Measurements from ENCODE around the gene MOCOS.

The MOCOS gene

DNA sequence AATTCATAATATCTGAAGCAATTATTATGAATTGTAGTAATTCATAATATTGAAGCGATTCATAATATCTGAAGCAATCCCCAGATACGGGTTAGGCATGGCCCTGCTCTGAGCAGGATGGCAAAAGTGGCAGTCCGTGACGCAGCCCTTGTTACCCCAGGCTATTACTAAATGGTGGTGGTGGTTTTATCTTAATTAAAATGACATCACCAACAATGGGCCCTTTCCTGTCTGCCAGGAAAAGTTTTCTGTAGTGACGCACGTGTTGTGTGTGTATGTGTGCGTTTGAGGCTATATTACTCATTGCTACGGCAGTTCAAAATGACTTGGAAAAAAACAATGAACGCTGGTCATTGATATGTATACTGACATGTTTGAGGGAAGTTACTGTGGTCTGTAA, 10.6 kb upstream of the MOCOS start:
- Histone ChIP-seq H3K36me3 (ENCODE audit: control insufficient read depth in 2 of 2, insufficient read depth in 2 of 2, low read length in 2 of 2) (peaks cover 19 to 28% of the 10 kb centered on the region in 2 donors), H3K9me3 (ENCODE audit: control insufficient read depth in 2 of 2, low read length in 2 of 2) (no peaks in the 10 kb centered on the region), H3K27me3 (ENCODE audit: control insufficient read depth in 1 of 2, insufficient read depth in 2 of 2, low read length in 2 of 2) (no peaks in the 10 kb centered on the region), H3K27ac (ENCODE audit: low read length) (no peak overlapping the region), H3K9ac (ENCODE audit: low read length in 2 of 2) (no peak overlapping the region), H3K4me1 (ENCODE audit: control insufficient read depth, insufficient read depth, low read length) (peaks cover 4% of the 10 kb centered on the region), H3K4me3 (ENCODE audit: low read length in 2 of 2) (no peak overlapping the region)

DNA sequence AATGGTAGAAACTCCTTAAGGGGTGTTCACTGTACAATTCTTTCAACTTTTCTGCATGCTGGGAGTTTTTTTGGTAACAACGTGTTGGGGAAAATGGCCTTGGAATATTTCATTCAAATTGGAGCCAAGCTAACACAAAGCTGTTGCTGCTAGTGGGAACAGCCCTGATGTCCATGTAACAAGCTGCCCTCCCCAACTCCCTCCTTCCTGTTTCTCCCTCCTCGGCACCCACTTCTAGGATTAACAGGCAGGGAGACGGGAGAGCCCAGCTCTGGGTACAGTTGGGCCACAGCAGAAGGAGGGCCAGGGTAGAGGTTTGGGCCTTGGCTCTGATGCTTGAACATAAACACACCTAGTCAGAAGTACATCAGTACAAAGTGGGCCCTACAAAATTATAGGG, 9.4 kb upstream of the MOCOS start:
- no peaks in the 10 kb centered on the region for H3K27me3 ChIP-seq (ENCODE audit: control insufficient read depth in 1 of 2, insufficient read depth in 2 of 2, low read length in 2 of 2)
- H3K4me1 ChIP-seq (ENCODE audit: control insufficient read depth, insufficient read depth, low read length) = peaks cover 4% of the 10 kb centered on the region
- no peak overlapping the region for H3K4me3 ChIP-seq (ENCODE audit: low read length in 2 of 2)
- no peak overlapping the region for H3K9ac ChIP-seq (ENCODE audit: low read length in 2 of 2)
- no peak overlapping the region for H3K27ac ChIP-seq (ENCODE audit: low read length)
- peaks cover 19 to 24% of the 10 kb centered on the region in 2 donors for H3K36me3 ChIP-seq (ENCODE audit: control insufficient read depth in 2 of 2, insufficient read depth in 2 of 2, low read length in 2 of 2)
- no peaks in the 10 kb centered on the region for H3K9me3 ChIP-seq (ENCODE audit: control insufficient read depth in 2 of 2, low read length in 2 of 2)

DNA sequence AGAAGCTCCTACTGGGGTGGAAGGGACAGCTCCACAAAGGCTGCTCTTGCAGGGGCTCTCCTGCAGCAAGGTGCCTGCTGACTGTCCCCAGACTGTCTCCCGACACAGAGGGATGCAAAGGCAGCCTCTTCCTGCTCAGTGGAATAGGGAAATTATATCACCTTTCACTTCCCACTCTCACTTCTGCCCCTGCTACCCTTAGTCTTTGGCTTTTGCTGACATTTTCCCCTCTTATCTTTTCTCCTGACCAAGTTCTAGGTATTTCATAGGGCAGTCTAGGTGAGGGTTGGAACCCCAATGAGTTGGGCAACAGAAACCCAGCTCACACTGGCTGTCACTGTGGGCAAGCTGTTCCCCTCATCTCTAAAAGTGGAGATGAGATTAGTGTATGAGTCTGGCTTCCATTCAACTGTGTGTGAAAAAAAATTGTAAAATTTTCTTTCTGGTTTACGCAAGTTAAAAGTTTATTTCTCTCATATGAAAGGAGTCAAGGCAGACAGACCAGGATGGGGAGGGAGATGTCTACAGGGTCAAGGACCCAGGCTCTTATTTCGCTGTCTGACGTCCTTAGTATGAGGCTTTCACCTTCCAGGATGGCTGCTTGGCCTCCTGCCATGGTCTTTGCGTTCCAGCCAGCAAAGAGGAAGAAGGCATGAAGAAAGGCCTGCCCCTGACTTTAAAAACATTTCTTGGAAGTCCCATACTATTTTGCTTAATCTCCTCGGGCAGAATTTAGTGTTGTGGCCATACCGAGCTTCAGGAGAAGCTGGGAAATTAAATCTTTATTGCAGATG, 7.5 kb upstream of the MOCOS start:
- H3K9me3 ChIP-seq (ENCODE audit: control insufficient read depth in 2 of 2, low read length in 2 of 2) = no peaks in the 10 kb centered on the region
- peaks cover 16 to 18% of the 10 kb centered on the region in 2 donors for H3K36me3 ChIP-seq (ENCODE audit: control insufficient read depth in 2 of 2, insufficient read depth in 2 of 2, low read length in 2 of 2)
- peak overlapping the region; percentile 37 for H3K27ac ChIP-seq (ENCODE audit: low read length)

DNA sequence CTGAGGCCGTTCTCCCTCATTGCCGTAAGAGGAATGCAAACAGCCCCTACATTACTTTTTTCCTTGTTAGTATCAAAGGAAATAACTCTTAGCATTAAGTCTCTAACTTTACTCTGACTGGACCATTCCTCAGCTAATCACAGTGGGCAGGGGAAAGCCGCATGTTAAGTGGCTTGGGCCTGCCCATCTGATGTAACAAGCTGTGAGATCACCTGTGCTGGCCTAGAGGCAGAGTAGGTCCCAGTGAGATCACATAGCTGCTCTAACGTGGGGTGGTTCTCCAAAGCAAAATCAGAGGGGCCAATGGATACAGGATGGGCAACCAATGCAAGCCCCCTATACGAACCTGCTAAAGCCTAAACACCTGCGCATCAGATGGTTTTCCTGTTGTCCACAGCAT, 5.9 kb upstream of the MOCOS start:
- H3K9ac ChIP-seq (ENCODE audit: low read length in 2 of 2) = no peak overlapping the region
- H3K36me3 ChIP-seq (ENCODE audit: control insufficient read depth in 2 of 2, insufficient read depth in 2 of 2, low read length in 2 of 2) = peaks cover 5 to 8% of the 10 kb centered on the region in 2 donors
- H3K27ac ChIP-seq (ENCODE audit: low read length) = no peak overlapping the region
- H3K27me3 ChIP-seq (ENCODE audit: control insufficient read depth in 1 of 2, insufficient read depth in 2 of 2, low read length in 2 of 2) = peaks cover 0 to 2% of the 10 kb centered on the region in 2 donors
- no peaks in the 10 kb centered on the region for H3K9me3 ChIP-seq (ENCODE audit: control insufficient read depth in 2 of 2, low read length in 2 of 2)
- peaks cover 7% of the 10 kb centered on the region for H3K4me1 ChIP-seq (ENCODE audit: control insufficient read depth, insufficient read depth, low read length)
- H3K4me3 ChIP-seq (ENCODE audit: low read length in 2 of 2) = no peak overlapping the region

More for the DNA sequence above, 7.5 kb upstream of the MOCOS start:
- peaks cover 4% of the 10 kb centered on the region for H3K4me1 ChIP-seq (ENCODE audit: control insufficient read depth, insufficient read depth, low read length)
- no peaks in the 10 kb centered on the region for H3K27me3 ChIP-seq (ENCODE audit: control insufficient read depth in 1 of 2, insufficient read depth in 2 of 2, low read length in 2 of 2)
- H3K4me3 ChIP-seq (ENCODE audit: low read length in 2 of 2) = no peak overlapping the region
- peak overlapping the region; percentile 1 to 36 for H3K9ac ChIP-seq (ENCODE audit: low read length in 2 of 2)

DNA sequence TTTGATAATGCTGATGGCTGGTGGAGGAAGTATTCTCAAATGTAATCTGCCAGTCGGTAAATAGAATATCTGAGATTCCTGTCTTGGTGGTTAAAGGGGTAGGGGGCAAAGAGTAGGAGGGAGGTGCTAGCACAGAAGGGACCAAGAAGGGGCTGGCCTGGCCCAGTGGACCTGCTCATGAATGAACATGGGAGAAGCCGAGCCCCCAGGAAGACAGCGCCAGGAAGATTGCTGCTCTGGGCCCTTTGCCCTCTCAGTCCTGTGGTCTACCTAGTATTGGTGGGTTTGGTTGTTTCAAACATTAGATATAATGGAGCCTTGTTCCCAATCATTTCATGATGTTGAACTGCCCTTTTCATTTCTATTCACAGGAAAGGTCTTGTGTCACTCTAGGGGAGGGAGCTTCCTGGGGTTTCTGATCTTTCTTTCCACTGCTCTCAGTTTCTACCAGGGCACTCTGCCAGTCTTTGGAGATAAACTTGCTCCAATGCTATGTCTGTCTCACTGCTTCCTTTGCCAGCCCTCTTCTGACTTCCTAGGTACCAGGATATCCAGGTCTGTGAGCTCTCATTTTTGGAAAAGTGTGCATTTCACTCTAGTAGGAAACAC, 5.3 kb upstream of the MOCOS start:
- Histone ChIP-seq H3K9me3 (ENCODE audit: control insufficient read depth in 2 of 2, low read length in 2 of 2) (no peaks in the 10 kb centered on the region), H3K4me3 (ENCODE audit: low read length in 2 of 2) (no peak overlapping the region), H3K9ac (ENCODE audit: low read length in 2 of 2) (no peak overlapping the region), H3K4me1 (ENCODE audit: control insufficient read depth, insufficient read depth, low read length) (peaks cover 10% of the 10 kb centered on the region), H3K27me3 (ENCODE audit: control insufficient read depth in 1 of 2, insufficient read depth in 2 of 2, low read length in 2 of 2) (peaks cover 0 to 2% of the 10 kb centered on the region in 2 donors), H3K36me3 (ENCODE audit: control insufficient read depth in 2 of 2, insufficient read depth in 2 of 2, low read length in 2 of 2) (peaks cover 3 to 4% of the 10 kb centered on the region in 2 donors), H3K27ac (ENCODE audit: low read length) (no peak overlapping the region)

DNA sequence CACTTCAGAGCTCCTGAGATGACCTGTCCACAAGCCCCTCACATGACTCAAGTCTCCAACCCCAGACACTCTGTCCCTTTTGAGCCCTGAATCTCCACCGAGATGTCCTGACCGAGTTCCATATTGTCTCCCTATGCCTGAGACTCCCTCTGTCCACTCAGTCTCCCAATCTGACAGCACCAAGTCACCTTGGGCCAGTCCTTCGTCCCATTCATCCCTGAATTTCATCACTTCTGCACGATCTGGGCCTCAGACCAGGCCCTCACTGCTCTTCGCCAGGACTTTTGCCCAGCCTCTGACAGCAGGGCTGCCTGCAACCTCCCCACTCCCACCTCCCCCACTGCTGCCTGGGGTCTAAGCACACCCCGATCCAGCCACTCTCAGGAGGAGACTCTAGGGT, 4.3 kb upstream of the MOCOS start:
- H3K27ac ChIP-seq (ENCODE audit: low read length) = no peak overlapping the region
- no peak overlapping the region for H3K9ac ChIP-seq (ENCODE audit: low read length in 2 of 2)
- no peak overlapping the region for H3K4me3 ChIP-seq (ENCODE audit: low read length in 2 of 2)
- no peaks in the 10 kb centered on the region for H3K9me3 ChIP-seq (ENCODE audit: control insufficient read depth in 2 of 2, low read length in 2 of 2)
- H3K36me3 ChIP-seq (ENCODE audit: control insufficient read depth in 2 of 2, insufficient read depth in 2 of 2, low read length in 2 of 2) = no peaks in the 10 kb centered on the region
- peaks cover 14% of the 10 kb centered on the region for H3K4me1 ChIP-seq (ENCODE audit: control insufficient read depth, insufficient read depth, low read length)
- H3K27me3 ChIP-seq (ENCODE audit: control insufficient read depth in 1 of 2, insufficient read depth in 2 of 2, low read length in 2 of 2) = peaks cover 0 to 4% of the 10 kb centered on the region in 2 donors

DNA sequence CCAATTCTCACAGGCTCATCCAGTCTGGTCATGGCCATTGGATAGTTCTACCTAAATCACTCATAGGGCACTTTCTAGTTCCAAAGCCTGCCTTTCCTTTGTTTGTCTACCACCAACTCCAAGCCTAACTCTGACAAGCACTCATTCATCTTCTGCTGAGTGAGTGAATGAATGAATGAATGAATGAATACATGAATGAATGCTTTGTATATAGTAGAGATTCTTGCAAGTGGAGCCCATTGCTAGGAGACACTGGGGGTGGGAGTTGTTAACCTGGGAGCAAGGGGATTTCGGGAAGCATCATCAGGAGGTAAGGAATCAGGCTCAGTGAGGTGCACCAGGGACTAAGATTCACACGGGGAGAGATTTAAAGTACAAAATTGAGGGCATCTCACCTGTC, 3.3 kb upstream of the MOCOS start:
- no peaks in the 10 kb centered on the region for H3K9me3 ChIP-seq (ENCODE audit: control insufficient read depth in 2 of 2, low read length in 2 of 2)
- no peaks in the 10 kb centered on the region for H3K36me3 ChIP-seq (ENCODE audit: control insufficient read depth in 2 of 2, insufficient read depth in 2 of 2, low read length in 2 of 2)
- no peak overlapping the region for H3K9ac ChIP-seq (ENCODE audit: low read length in 2 of 2)
- H3K27me3 ChIP-seq (ENCODE audit: control insufficient read depth in 1 of 2, insufficient read depth in 2 of 2, low read length in 2 of 2) = peaks cover 0 to 6% of the 10 kb centered on the region in 2 donors
- H3K27ac ChIP-seq (ENCODE audit: low read length) = no peak overlapping the region
- no peak overlapping the region for H3K4me3 ChIP-seq (ENCODE audit: low read length in 2 of 2)
- H3K4me1 ChIP-seq (ENCODE audit: control insufficient read depth, insufficient read depth, low read length) = peaks cover 14% of the 10 kb centered on the region

DNA sequence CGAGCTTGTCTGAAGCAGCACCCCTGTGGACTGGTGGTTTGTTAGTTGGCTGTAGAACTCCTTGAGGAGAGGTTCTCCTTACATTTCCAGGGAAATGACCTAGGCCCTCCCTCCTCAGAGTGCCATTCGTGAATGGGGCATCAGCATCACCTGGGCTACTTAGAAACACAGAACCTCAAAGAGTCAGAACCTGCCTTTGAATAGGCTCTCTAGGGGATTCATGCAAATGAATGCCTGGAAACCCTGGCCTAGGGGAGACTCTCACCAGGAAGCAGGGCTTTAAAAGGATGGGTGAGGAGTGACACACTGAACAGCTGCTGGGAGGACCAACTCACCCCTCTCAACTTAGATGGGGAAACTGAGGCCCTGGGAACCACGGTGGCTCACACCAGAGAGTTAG, 2.1 kb upstream of the MOCOS start:
- H3K9ac ChIP-seq (ENCODE audit: low read length in 2 of 2) = no peak overlapping the region
- no peak overlapping the region for H3K27ac ChIP-seq (ENCODE audit: low read length)
- peaks cover 10% of the 10 kb centered on the region for H3K4me1 ChIP-seq (ENCODE audit: control insufficient read depth, insufficient read depth, low read length)
- H3K36me3 ChIP-seq (ENCODE audit: control insufficient read depth in 2 of 2, insufficient read depth in 2 of 2, low read length in 2 of 2) = no peaks in the 10 kb centered on the region
- peaks cover 0 to 6% of the 10 kb centered on the region in 2 donors for H3K27me3 ChIP-seq (ENCODE audit: control insufficient read depth in 1 of 2, insufficient read depth in 2 of 2, low read length in 2 of 2)
- no peaks in the 10 kb centered on the region for H3K9me3 ChIP-seq (ENCODE audit: control insufficient read depth in 2 of 2, low read length in 2 of 2)
- no peak overlapping the region for H3K4me3 ChIP-seq (ENCODE audit: low read length in 2 of 2)

DNA sequence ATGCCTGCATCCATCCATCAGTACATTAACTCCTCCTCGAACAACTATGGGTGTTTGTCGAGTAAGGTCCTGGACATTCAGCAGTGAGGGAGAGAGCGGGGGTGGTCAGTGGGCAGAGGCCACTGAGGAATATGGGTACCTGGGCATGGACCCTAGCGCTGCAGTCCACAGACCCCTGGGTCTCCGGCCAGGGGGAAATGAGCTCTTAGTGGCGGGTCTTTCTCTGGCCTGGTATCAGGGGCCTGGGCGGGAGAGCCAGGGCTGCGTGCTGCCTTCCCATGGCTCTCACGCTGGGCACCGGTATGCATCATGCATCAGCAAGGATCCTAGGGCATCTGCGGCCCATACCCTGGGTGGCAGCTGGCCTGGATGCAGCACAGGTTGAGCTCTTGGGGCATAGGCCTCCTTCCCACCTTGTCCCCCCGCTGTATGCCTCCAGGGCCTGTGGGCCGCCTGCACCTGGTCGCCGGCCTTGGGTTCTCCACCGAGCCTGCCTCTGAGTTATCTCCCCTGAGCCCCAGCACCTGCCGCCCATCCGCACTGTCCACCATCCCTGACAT, 1.3 kb upstream of the MOCOS start:
- H3K27ac ChIP-seq (ENCODE audit: low read length) = no peak overlapping the region
- H3K27me3 ChIP-seq (ENCODE audit: control insufficient read depth in 1 of 2, insufficient read depth in 2 of 2, low read length in 2 of 2) = peaks cover 0 to 6% of the 10 kb centered on the region in 2 donors
- H3K9ac ChIP-seq (ENCODE audit: low read length in 2 of 2) = no peak overlapping the region
- H3K9me3 ChIP-seq (ENCODE audit: control insufficient read depth in 2 of 2, low read length in 2 of 2) = no peaks in the 10 kb centered on the region
- no peaks in the 10 kb centered on the region for H3K36me3 ChIP-seq (ENCODE audit: control insufficient read depth in 2 of 2, insufficient read depth in 2 of 2, low read length in 2 of 2)
- no peak overlapping the region for H3K4me3 ChIP-seq (ENCODE audit: low read length in 2 of 2)
- H3K4me1 ChIP-seq (ENCODE audit: control insufficient read depth, insufficient read depth, low read length) = peaks cover 10% of the 10 kb centered on the region

DNA sequence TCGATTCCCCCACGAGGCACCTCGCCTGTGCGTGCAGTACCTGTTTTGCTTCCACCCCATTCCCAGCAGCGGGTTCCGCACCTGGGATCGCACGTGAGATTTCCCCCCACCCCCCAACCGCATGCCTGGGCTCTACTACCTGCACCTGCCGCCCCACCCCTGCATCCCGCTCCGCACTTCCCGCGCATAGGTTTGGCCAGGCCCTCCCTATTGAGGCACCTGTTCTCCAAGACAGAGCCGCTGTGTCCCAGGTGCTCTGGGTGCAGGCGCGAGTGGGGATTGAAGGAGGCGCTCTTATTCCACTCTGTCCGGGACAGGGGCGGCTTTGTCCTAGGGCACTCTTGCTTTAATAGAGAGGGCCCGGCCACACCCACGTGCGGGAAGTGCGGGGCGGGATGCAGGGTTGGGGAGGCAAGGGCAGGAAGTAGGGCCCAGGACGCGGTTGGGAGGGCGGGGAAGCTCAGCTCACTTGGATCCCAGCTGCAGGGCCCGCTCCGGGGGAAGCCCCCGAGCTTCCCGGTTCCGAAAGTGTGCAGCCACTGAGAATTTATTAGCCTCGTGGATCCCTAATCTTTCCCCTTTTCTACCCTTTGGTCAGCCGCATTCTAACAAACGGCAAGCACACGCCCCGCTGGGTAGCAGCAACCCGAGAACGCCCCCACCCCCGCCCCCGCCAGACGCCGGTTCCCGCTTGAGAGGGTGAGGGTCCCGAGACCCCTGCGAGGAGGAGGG, 670 bp upstream of the MOCOS start:
- Histone ChIP-seq H3K4me1 (ENCODE audit: control insufficient read depth, insufficient read depth, low read length) (peaks cover 10% of the 10 kb centered on the region), H3K9ac (ENCODE audit: low read length in 2 of 2) (peak overlapping the region; percentile 64 to 73), H3K27me3 (ENCODE audit: control insufficient read depth in 1 of 2, insufficient read depth in 2 of 2, low read length in 2 of 2) (peaks cover 0 to 6% of the 10 kb centered on the region in 2 donors), H3K9me3 (ENCODE audit: control insufficient read depth in 2 of 2, low read length in 2 of 2) (no peaks in the 10 kb centered on the region), H3K27ac (ENCODE audit: low read length) (no peak overlapping the region), H3K36me3 (ENCODE audit: control insufficient read depth in 2 of 2, insufficient read depth in 2 of 2, low read length in 2 of 2) (no peaks in the 10 kb centered on the region), H3K4me3 (ENCODE audit: low read length in 2 of 2) (peak overlapping the region; percentile 85 to 89)

Data from stomach smooth muscle (tissue), 2 donors.